Measurements from ENCODE around the gene PPP6R3.

PPP6R3 gene

DNA sequence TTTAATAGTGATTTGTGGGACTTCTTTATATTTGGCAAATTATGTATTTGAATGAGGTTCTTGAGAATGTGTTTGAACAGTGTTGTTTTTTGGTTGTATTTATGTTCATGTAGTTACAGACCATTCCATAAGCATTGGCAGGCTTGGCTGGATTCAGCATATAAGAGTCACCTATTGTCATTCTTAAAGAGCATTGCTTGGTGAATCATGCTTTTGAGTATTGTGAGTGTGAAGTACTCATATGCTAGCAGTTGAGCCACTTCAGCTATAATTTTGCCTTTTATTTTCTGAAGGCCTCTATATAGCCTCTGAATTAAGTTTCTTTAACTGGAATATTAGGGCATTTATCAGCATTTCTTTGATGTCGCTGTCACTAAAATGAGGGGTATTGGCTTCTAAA is 113.8 kb downstream of the PPP6R3 start:
- no peak for TF ChIP-seq CTCF (conservative IDR thresholded peaks at IDR 0.05; ENCODE audit: low read depth, low read length)
- Histone ChIP-seq H3K4me2 (no peak overlapping the region), H3K27ac (no peak overlapping the region), H3K9ac (no peak overlapping the region), H3K27me3 (ENCODE audit: insufficient read depth, low read depth) (no peaks in the 10 kb centered on the region), H4K20me1 (ENCODE audit: insufficient read depth) (peaks cover 10% of the 10 kb centered on the region; the same call in 1 of the 2 replicates), H3K4me3 (IDR thresholded peaks at IDR 0.05; ENCODE audit: insufficient read depth, low read depth, low read length) (no peak overlapping the region), H3K36me3 (ENCODE audit: insufficient read depth) (peaks cover 7% of the 10 kb centered on the region; the same call in 1 of the 2 replicates), H2AFZ (ENCODE audit: low read depth) (no peak overlapping the region), H3K79me2 (ENCODE audit: insufficient read depth, low read depth) (peaks cover 17% of the 10 kb centered on the region; the same call in 1 of the 2 replicates), H3K4me1 (ENCODE audit: low read depth, poor library complexity, severe bottlenecking) (peaks cover 16% of the 10 kb centered on the region)

- Histone ChIP-seq H3K4me3 (IDR thresholded peaks at IDR 0.05; ENCODE audit: insufficient read depth, low read depth, low read length) (no peak overlapping the region), H3K36me3 (ENCODE audit: insufficient read depth) (peaks cover 7% of the 10 kb centered on the region; the same call in 1 of the 2 replicates), H4K20me1 (ENCODE audit: insufficient read depth) (peaks cover 4% of the 10 kb centered on the region; the same call in 1 of the 2 replicates), H3K4me2 (no peak overlapping the region), H3K27me3 (ENCODE audit: insufficient read depth, low read depth) (no peaks in the 10 kb centered on the region), H3K79me2 (ENCODE audit: insufficient read depth, low read depth) (peaks cover 16% of the 10 kb centered on the region; the same call in 1 of the 2 replicates), H3K27ac (no peak overlapping the region), H3K4me1 (ENCODE audit: low read depth, poor library complexity, severe bottlenecking) (peaks cover 8% of the 10 kb centered on the region), H3K9ac (no peak overlapping the region), H2AFZ (ENCODE audit: low read depth) (no peak overlapping the region)
- no peak for TF ChIP-seq CTCF (conservative IDR thresholded peaks at IDR 0.05; ENCODE audit: low read depth, low read length)
Measured at GRCh38 chr11:68575025-68575665, 114.6 kb downstream of the PPP6R3 start.

DNA sequence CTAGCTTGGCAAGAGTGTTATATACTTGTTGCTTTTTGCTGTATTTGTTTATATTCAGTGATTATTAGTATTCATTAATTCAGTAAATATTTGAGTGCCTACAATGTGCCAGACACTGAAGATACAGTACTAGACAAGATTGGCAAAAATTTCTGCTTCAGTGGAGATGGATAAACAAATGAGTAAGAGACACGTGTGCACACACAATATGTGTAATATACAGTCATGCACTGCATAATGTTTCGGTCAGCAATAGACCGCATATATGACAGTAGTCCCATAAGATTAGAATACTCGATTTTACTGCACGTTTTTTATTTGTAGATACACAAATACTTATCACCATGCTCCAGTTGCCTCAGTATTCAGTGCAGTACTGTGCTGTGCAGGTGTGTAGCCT is 118.9 kb downstream of the PPP6R3 start:
- no peaks in the 10 kb centered on the region; the same call in 1 of the 2 replicates for H3K79me2 ChIP-seq (ENCODE audit: insufficient read depth, low read depth)
- H3K36me3 ChIP-seq (ENCODE audit: insufficient read depth), result no peaks in the 10 kb centered on the region
- H4K20me1 ChIP-seq (ENCODE audit: insufficient read depth), result no peaks in the 10 kb centered on the region
- H3K4me1 ChIP-seq (ENCODE audit: low read depth, poor library complexity, severe bottlenecking), result peaks cover 11% of the 10 kb centered on the region
- no peak overlapping the region for H3K9ac ChIP-seq
- no peak for TF ChIP-seq CTCF (conservative IDR thresholded peaks at IDR 0.05; ENCODE audit: low read depth, low read length)
- no peak overlapping the region for H3K4me2 ChIP-seq
- no peak overlapping the region for H3K4me3 ChIP-seq (IDR thresholded peaks at IDR 0.05; ENCODE audit: insufficient read depth, low read depth, low read length)
- H3K27me3 ChIP-seq (ENCODE audit: insufficient read depth, low read depth), result no peaks in the 10 kb centered on the region
- H2AFZ ChIP-seq (ENCODE audit: low read depth), result no peak overlapping the region
- H3K27ac ChIP-seq, result no peak overlapping the region

DNA sequence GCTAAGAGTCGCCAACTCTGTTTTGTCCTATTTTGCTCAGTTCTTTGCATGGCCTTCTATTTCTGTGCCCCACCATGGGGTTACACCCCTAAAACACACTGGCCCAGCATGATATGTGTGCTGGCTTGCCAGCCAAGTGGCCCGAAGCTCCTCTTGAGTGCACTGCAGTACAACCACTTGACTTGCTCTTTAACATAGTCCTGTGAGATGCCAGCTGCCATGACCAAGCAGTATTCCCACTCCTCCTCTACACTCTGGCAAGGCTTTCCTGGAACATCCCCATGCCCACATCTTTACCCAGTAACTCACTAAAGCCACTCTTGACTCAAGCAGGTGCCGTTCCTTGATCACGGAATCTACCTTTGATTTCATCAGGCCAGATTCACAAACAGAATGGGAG is 120.9 kb downstream of the PPP6R3 start:
- H3K9ac ChIP-seq, result no peak overlapping the region
- H3K4me3 ChIP-seq (IDR thresholded peaks at IDR 0.05; ENCODE audit: insufficient read depth, low read depth, low read length), result no peak overlapping the region
- no peaks in the 10 kb centered on the region for H3K27me3 ChIP-seq (ENCODE audit: insufficient read depth, low read depth)
- no peak overlapping the region for H3K27ac ChIP-seq
- no peaks in the 10 kb centered on the region for H4K20me1 ChIP-seq (ENCODE audit: insufficient read depth)
- H3K36me3 ChIP-seq (ENCODE audit: insufficient read depth), result no peaks in the 10 kb centered on the region
- H2AFZ ChIP-seq (ENCODE audit: low read depth), result no peak overlapping the region
- H3K4me1 ChIP-seq (ENCODE audit: low read depth, poor library complexity, severe bottlenecking), result peaks cover 30% of the 10 kb centered on the region
- H3K4me2 ChIP-seq, result no peak overlapping the region
- H3K79me2 ChIP-seq (ENCODE audit: insufficient read depth, low read depth), result no peaks in the 10 kb centered on the region; the same call in 1 of the 2 replicates
- TF ChIP-seq CTCF (conservative IDR thresholded peaks at IDR 0.05; ENCODE audit: low read depth, low read length), result no peak

Data from KMS-11 (cell line).